Liver (tissue), 9 donors: ENCODE results near the gene EPB41L4A. TPM values are rescaled to one million over a fixed set of nuclear protein-coding genes. Genes with fewer than 3 reads are reported as not detected.
A peak's percentile ranks its signal among the peaks of the same experiment; 100 is the strongest.

Experiments
- DNase-seq: peaks from one replicate; pipeline ENCODE4 v3.0.0-alpha.2; 2017; ENCODE audit warnings: low spot score
- H3K27ac ChIP-seq, 2 donors: one replicate each; pipeline ENCODE4 v1.7.0; 2013; ENCODE audit warnings: inconsistent platforms in 2 of 2, low read length in 2 of 2, control low read depth in 1 of 2, low read depth in 1 of 2, mild to moderate bottlenecking in 1 of 2
- H3K27me3 ChIP-seq, 4 donors: one replicate each; pipeline versions ENCODE4 v1.6.1 to v1.7.0; 2013; ENCODE audit warnings: low read length in 3 of 4, inconsistent platforms in 1 of 4, mild to moderate bottlenecking in 1 of 4, moderate library complexity in 1 of 4; ENCODE audit not compliant: control insufficient read depth in 4 of 4, insufficient read depth in 4 of 4
- H3K36me3 ChIP-seq, 4 donors: one replicate each; pipeline versions ENCODE4 v1.6.1 to v1.7.0; 2013; ENCODE audit warnings: low read length in 3 of 4, mild to moderate bottlenecking in 3 of 4, low read depth in 1 of 4, moderate library complexity in 1 of 4; ENCODE audit not compliant: control insufficient read depth in 4 of 4, insufficient read depth in 3 of 4
- H3K4me1 ChIP-seq, 4 donors: one replicate each; pipeline versions ENCODE4 v1.6.1 to v1.7.0; 2013; ENCODE audit warnings: low read length in 3 of 4, mild to moderate bottlenecking in 3 of 4, moderate library complexity in 1 of 4; ENCODE audit not compliant: control insufficient read depth in 4 of 4, insufficient read depth in 4 of 4
- H3K4me3 ChIP-seq, 3 donors: one replicate each; pipeline versions ENCODE4 v1.6.1 to v1.7.0; 2013; ENCODE audit warnings: low read length in 3 of 3, control low read depth in 1 of 3, low read depth in 1 of 3, mild to moderate bottlenecking in 1 of 3
- H3K9ac ChIP-seq, 2 donors: one replicate each; pipeline ENCODE4 v1.7.0; 2013; ENCODE audit warnings: low read length in 2 of 2, mild to moderate bottlenecking in 2 of 2, moderate library complexity in 2 of 2, control low read depth in 1 of 2, low read depth in 1 of 2
- H3K9me3 ChIP-seq, 4 donors: one replicate each; pipeline versions ENCODE4 v1.6.1 to v1.7.0; 2013; ENCODE audit warnings: low read length in 3 of 4; ENCODE audit not compliant: control insufficient read depth in 4 of 4
- EGR1 ChIP-seq, 2 donors: IDR thresholded peaks; 2 replicates each; pipeline ENCODE4 v1.6.1; 2016 to 2018; ENCODE audit warnings: antibody characterized with exemption in 2 of 2, low read depth in 2 of 2
- FOXA2 ChIP-seq: IDR thresholded peaks from 2 replicates; pipeline ENCODE4 v1.6.1; 2016; ENCODE audit warnings: antibody characterized with exemption
- GABPA ChIP-seq, 2 donors: IDR thresholded peaks in 1 of 2; conservative IDR thresholded peaks in 1 of 2; 2 replicates each; pipeline ENCODE4 v1.6.1; 2016; ENCODE audit warnings: antibody characterized with exemption in 2 of 2, mild to moderate bottlenecking in 1 of 2, moderate library complexity in 1 of 2
- HNF4A ChIP-seq, 2 donors: conservative IDR thresholded peaks; 2 replicates each; pipeline ENCODE4 v1.6.1; 2016; ENCODE audit warnings: antibody characterized with exemption in 2 of 2, mild to moderate bottlenecking in 2 of 2
- HNF4G ChIP-seq: IDR thresholded peaks from 2 replicates; pipeline ENCODE4 v1.6.1; 2016; ENCODE audit warnings: antibody characterized with exemption
- JUND ChIP-seq, 2 donors: IDR thresholded peaks; 2 replicates each; pipeline ENCODE4 v1.6.1; 2016; ENCODE audit warnings: antibody characterized with exemption in 2 of 2
- NR2F2 ChIP-seq: IDR thresholded peaks from 2 replicates; pipeline ENCODE4 v1.6.1; 2016; ENCODE audit warnings: antibody characterized with exemption
- TAF1 ChIP-seq: conservative IDR thresholded peaks from 2 replicates; pipeline ENCODE4 v1.6.1; 2016; ENCODE audit warnings: antibody characterized with exemption, mild to moderate bottlenecking
- YY1 ChIP-seq: IDR thresholded peaks from 2 replicates; pipeline ENCODE4 v1.6.1; 2016; ENCODE audit warnings: antibody characterized with exemption, mild to moderate bottlenecking
- WGBS: extraction: QIAGEN DNeasy Blood & Tissue Kit; methylation state at CpG from one replicate; pipeline ENCODE4 v1.1.7; 2013; 5-methylcytosine and 5-hydroxymethylcytosine counted together
- polyA plus RNA-seq, 2 donors: library from polyadenylated mRNA; stranded (reverse) in 1 of 2; unstranded in 1 of 2; fragments of 200-250 nt in 1 of 2; fragments of >200 nt in 1 of 2; fragmentation: Nextera tagmentation in 1 of 2; extraction: Ambion mirVana in 1 of 2; gene quantifications; one replicate each; pipeline versions ENCODE4 v1.2.1 to v1.2.3, GENCODE V29; 2013 to 2015
- total RNA-seq, 2 donors: library from RNA; depleted of rRNA; stranded (reverse); fragments of >200 nt; gene quantifications; one replicate each; pipeline ENCODE4 v1.2.3, GENCODE V29; 2014
- TF ChIP-seq, protein P1 (sequence below): IDR thresholded peaks from 2 replicates; pipeline ENCODE4 v1.6.1; 2016; ENCODE audit warnings: antibody characterized with exemption, mild to moderate bottlenecking
- TF ChIP-seq, protein P2 (sequence below): IDR thresholded peaks from 2 replicates; pipeline ENCODE4 v1.6.1; 2016; ENCODE audit warnings: antibody characterized with exemption
- TF ChIP-seq, protein P3 (sequence below): IDR thresholded peaks from 2 replicates; pipeline ENCODE4 v1.6.1; 2016; ENCODE audit warnings: antibody characterized with exemption
- TF ChIP-seq, protein P4 (sequence below): fragments of 150-350 bp; IDR thresholded peaks from 2 replicates; pipeline ENCODE4 v1.5.1; 2017; ENCODE audit warnings: improper control_type of control experiment, low read depth, low read length; ENCODE audit not compliant: missing input control
- donor health status: healthy.
- donor health status: healthy.
- donor health status: healthy.
- donor health status: healthy.
- donor health status: healthy.

The EPB41L4A gene
- total and polyA plus RNA-seq, 4 donors: 1.1 to 8.0 (median 3.9) TPM

DNA sequence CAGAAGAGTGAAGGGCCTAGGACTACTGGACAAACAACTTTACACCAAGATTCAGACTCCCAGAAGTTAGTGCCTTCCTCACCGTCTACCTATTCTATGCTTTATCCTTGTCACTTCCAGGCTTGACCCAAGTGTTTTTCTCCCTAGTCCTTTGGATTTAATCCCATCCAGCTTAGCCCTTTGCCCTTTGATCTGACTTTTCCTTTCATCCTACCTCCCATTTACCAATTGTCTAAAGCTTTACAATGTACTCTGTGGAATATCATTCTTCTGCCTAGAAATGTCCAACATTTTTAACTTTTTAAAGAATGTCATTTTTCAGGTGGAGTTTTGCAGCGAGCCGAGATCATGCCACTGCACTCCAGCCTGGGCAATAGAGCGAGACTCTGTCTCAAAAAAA is 292.1 kb downstream of the EPB41L4A start:
- H3K27me3 ChIP-seq: no peaks in the 10 kb centered on the region
- H3K4me1 ChIP-seq: peaks cover 0 to 3% (median 0%) of the 10 kb centered on the region in 4 donors
- H3K9me3 ChIP-seq: no peaks in the 10 kb centered on the region
- no peaks in the 10 kb centered on the region for H3K36me3 ChIP-seq
- TF ChIP-seq HNF4A (conservative IDR thresholded peaks at IDR 0.05): peak; percentile 47 to 55
- TF ChIP-seq EGR1 (IDR thresholded peaks at IDR 0.05; ENCODE audit: low read depth in 2 of 2): no peak
- 84% methylated on average over 4 of the region's 4 CpGs for WGBS
- H3K27ac ChIP-seq: no peak overlapping the region
- H3K9ac ChIP-seq: no peak overlapping the region
- no peak overlapping the region for H3K4me3 ChIP-seq
- no peak for DNase-seq

DNA sequence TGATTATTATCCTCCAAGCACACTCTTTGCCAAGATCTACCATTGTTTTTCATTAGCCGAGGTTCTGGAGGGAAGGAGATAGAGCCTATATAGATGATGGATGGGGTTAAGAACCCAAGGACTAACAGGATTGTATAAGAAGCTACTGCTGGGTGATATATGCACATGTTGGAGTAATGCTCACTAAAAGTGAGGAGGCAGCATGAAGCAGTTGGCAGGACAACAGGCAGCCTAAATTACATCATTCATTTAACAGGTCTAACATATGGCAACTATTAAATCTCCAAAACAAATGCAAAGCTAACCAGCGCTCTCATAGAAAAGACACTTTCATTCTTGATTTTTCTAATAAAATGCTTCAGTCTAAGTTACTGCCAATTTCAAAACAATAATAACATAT is 293.2 kb downstream of the EPB41L4A start:
- 94% methylated on average over 2 of the region's 2 CpGs for WGBS
- H3K4me1 ChIP-seq: peaks cover 0 to 3% (median 0%) of the 10 kb centered on the region in 4 donors

More for the DNA sequence above, 293.2 kb downstream of the EPB41L4A start:
- no peak for DNase-seq
- TF ChIP-seq, protein P1, sequence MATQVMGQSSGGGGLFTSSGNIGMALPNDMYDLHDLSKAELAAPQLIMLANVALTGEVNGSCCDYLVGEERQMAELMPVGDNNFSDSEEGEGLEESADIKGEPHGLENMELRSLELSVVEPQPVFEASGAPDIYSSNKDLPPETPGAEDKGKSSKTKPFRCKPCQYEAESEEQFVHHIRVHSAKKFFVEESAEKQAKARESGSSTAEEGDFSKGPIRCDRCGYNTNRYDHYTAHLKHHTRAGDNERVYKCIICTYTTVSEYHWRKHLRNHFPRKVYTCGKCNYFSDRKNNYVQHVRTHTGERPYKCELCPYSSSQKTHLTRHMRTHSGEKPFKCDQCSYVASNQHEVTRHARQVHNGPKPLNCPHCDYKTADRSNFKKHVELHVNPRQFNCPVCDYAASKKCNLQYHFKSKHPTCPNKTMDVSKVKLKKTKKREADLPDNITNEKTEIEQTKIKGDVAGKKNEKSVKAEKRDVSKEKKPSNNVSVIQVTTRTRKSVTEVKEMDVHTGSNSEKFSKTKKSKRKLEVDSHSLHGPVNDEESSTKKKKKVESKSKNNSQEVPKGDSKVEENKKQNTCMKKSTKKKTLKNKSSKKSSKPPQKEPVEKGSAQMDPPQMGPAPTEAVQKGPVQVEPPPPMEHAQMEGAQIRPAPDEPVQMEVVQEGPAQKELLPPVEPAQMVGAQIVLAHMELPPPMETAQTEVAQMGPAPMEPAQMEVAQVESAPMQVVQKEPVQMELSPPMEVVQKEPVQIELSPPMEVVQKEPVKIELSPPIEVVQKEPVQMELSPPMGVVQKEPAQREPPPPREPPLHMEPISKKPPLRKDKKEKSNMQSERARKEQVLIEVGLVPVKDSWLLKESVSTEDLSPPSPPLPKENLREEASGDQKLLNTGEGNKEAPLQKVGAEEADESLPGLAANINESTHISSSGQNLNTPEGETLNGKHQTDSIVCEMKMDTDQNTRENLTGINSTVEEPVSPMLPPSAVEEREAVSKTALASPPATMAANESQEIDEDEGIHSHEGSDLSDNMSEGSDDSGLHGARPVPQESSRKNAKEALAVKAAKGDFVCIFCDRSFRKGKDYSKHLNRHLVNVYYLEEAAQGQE: no peak
- no peak for TF ChIP-seq GABPA (IDR thresholded peaks at IDR 0.05 in 1 of 2, conservative IDR thresholded peaks at IDR 0.05 in 1 of 2)
- no peak for TF ChIP-seq HNF4G
- TF ChIP-seq, protein P2, sequence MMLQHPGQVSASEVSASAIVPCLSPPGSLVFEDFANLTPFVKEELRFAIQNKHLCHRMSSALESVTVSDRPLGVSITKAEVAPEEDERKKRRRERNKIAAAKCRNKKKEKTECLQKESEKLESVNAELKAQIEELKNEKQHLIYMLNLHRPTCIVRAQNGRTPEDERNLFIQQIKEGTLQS: no peak
- no peak for TF ChIP-seq TAF1
- TF ChIP-seq EGR1 (IDR thresholded peaks at IDR 0.05; ENCODE audit: low read depth in 2 of 2): no peak
- TF ChIP-seq, protein P3, sequence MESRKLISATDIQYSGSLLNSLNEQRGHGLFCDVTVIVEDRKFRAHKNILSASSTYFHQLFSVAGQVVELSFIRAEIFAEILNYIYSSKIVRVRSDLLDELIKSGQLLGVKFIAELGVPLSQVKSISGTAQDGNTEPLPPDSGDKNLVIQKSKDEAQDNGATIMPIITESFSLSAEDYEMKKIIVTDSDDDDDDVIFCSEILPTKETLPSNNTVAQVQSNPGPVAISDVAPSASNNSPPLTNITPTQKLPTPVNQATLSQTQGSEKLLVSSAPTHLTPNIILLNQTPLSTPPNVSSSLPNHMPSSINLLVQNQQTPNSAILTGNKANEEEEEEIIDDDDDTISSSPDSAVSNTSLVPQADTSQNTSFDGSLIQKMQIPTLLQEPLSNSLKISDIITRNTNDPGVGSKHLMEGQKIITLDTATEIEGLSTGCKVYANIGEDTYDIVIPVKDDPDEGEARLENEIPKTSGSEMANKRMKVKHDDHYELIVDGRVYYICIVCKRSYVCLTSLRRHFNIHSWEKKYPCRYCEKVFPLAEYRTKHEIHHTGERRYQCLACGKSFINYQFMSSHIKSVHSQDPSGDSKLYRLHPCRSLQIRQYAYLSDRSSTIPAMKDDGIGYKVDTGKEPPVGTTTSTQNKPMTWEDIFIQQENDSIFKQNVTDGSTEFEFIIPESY: no peak
- TF ChIP-seq, protein P4, sequence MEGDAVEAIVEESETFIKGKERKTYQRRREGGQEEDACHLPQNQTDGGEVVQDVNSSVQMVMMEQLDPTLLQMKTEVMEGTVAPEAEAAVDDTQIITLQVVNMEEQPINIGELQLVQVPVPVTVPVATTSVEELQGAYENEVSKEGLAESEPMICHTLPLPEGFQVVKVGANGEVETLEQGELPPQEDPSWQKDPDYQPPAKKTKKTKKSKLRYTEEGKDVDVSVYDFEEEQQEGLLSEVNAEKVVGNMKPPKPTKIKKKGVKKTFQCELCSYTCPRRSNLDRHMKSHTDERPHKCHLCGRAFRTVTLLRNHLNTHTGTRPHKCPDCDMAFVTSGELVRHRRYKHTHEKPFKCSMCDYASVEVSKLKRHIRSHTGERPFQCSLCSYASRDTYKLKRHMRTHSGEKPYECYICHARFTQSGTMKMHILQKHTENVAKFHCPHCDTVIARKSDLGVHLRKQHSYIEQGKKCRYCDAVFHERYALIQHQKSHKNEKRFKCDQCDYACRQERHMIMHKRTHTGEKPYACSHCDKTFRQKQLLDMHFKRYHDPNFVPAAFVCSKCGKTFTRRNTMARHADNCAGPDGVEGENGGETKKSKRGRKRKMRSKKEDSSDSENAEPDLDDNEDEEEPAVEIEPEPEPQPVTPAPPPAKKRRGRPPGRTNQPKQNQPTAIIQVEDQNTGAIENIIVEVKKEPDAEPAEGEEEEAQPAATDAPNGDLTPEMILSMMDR: no peak
- no peak for TF ChIP-seq YY1
- TF ChIP-seq JUND (IDR thresholded peaks at IDR 0.05): no peak
- TF ChIP-seq FOXA2: no peak
- no peak for TF ChIP-seq NR2F2
- Histone ChIP-seq H3K4me3 (no peak overlapping the region), H3K27ac (no peak overlapping the region), H3K27me3 (no peaks in the 10 kb centered on the region), H3K9ac (no peak overlapping the region), H3K9me3 (peaks cover 0 to 4% (median 0%) of the 10 kb centered on the region in 4 donors), H3K36me3 (no peaks in the 10 kb centered on the region)
